Trophoblast cell (in vitro differentiated cells and primary cell): ENCODE data around the gene GABRG3.

Source experiments
- DNase-seq, 2 donors: peaks; one replicate each; pipeline ENCODE4 v3.0.0-alpha.2; 2016
- H2AFZ ChIP-seq: 2 replicates; pipeline ENCODE4 v1.6.1; 2013; ENCODE audit warnings: low read length, moderate library complexity, mild to moderate bottlenecking; ENCODE audit not compliant: insufficient read depth, poor library complexity
- H2AK5ac ChIP-seq: 2 replicates; pipeline ENCODE4 v1.6.1; 2013; ENCODE audit warnings: mild to moderate bottlenecking, low read length
- H2BK120ac ChIP-seq: 2 replicates; pipeline ENCODE4 v1.6.1; 2013; ENCODE audit warnings: low read length, mild to moderate bottlenecking, moderate library complexity; ENCODE audit not compliant: insufficient read depth, poor library complexity
- H2BK12ac ChIP-seq: 2 replicates; pipeline ENCODE4 v1.6.1; 2013; ENCODE audit warnings: mild to moderate bottlenecking, low read length, moderate library complexity
- H2BK5ac ChIP-seq: 2 replicates; pipeline ENCODE4 v1.6.1; 2013; ENCODE audit warnings: low read length, low read depth, moderate library complexity, mild to moderate bottlenecking; ENCODE audit not compliant: poor library complexity
- H3K14ac ChIP-seq: 2 replicates; pipeline ENCODE4 v1.6.1; 2013; ENCODE audit warnings: mild to moderate bottlenecking, low read length
- H3K18ac ChIP-seq: 2 replicates; pipeline ENCODE4 v1.6.1; 2013; ENCODE audit warnings: mild to moderate bottlenecking, low read length
- H3K23ac ChIP-seq: 2 replicates; pipeline ENCODE4 v1.6.1; 2013; ENCODE audit warnings: low read length
- H3K27ac ChIP-seq: 2 replicates; pipeline ENCODE4 v1.5.1; 2013; ENCODE audit warnings: low read depth, mild to moderate bottlenecking, inconsistent platforms, low read length, moderate library complexity
- H3K27me3 ChIP-seq: 2 replicates; pipeline ENCODE4 v1.6.1; 2013; ENCODE audit warnings: inconsistent platforms, mild to moderate bottlenecking, low read length, moderate library complexity; ENCODE audit not compliant: insufficient read depth
- H3K36me3 ChIP-seq, 2 experiments: 1 replicate in 1 of 2; 2 replicates in 1 of 2; pipeline ENCODE4 v1.6.1; 2013; ENCODE audit warnings: low read length in 2 of 2, mild to moderate bottlenecking in 2 of 2, moderate library complexity in 1 of 2; ENCODE audit not compliant: insufficient read depth in 2 of 2, control insufficient read depth in 1 of 2
- H3K4ac ChIP-seq: 2 replicates; pipeline ENCODE4 v1.6.1; 2013; ENCODE audit warnings: low read depth, mild to moderate bottlenecking, low read length, moderate library complexity
- H3K4me1 ChIP-seq, 2 experiments: 1 replicate in 1 of 2; 2 replicates in 1 of 2; pipeline ENCODE4 v1.6.1; 2013; ENCODE audit warnings: low read length in 2 of 2, mild to moderate bottlenecking in 2 of 2, moderate library complexity in 1 of 2; ENCODE audit not compliant: insufficient read depth in 2 of 2, control insufficient read depth in 1 of 2
- H3K4me2 ChIP-seq: 2 replicates; pipeline ENCODE4 v1.6.1; 2013; ENCODE audit warnings: inconsistent platforms, mild to moderate bottlenecking, low read length, moderate library complexity
- H3K4me3 ChIP-seq: 2 replicates; pipeline ENCODE4 v1.5.1; 2013; ENCODE audit warnings: mild to moderate bottlenecking, low read depth, low read length, inconsistent platforms
- H3K79me1 ChIP-seq: one replicate; pipeline ENCODE4 v1.6.1; 2013; ENCODE audit warnings: low read length
- H3K79me2 ChIP-seq: 2 replicates; pipeline ENCODE4 v1.6.1; 2013; ENCODE audit warnings: low read length, mild to moderate bottlenecking; ENCODE audit not compliant: control insufficient read depth, insufficient read depth, poor library complexity
- H3K9ac ChIP-seq: 2 replicates; pipeline ENCODE4 v1.6.1; 2013; ENCODE audit warnings: mild to moderate bottlenecking, low read length
- H3K9me3 ChIP-seq: 2 replicates; pipeline ENCODE4 v1.6.1; 2013; ENCODE audit warnings: low read depth, mild to moderate bottlenecking, control low read depth, inconsistent platforms, low read length; ENCODE audit not compliant: insufficient read depth
- H4K12ac ChIP-seq: 2 replicates; pipeline ENCODE4 v1.6.1; 2013; ENCODE audit warnings: low read depth, mild to moderate bottlenecking, low read length, moderate library complexity
- H4K8ac ChIP-seq: 2 replicates; pipeline ENCODE4 v1.6.1; 2013; ENCODE audit warnings: low read depth, mild to moderate bottlenecking, low read length, moderate library complexity
- H4K91ac ChIP-seq: one replicate; pipeline ENCODE4 v1.6.1; 2013; ENCODE audit warnings: low read depth, mild to moderate bottlenecking, low read length, moderate library complexity
- WGBS: extraction: QIAGEN DNeasy Blood & Tissue Kit; methylation state at CpG from one replicate; pipeline ENCODE4 v1.1.7; 2013; ENCODE audit warnings: missing lambda C conversion rate; ENCODE audit not compliant: insufficient read length, insufficient coverage; ENCODE audit errors: extremely low coverage; 5-methylcytosine and 5-hydroxymethylcytosine counted together

GABRG3 gene

DNA sequence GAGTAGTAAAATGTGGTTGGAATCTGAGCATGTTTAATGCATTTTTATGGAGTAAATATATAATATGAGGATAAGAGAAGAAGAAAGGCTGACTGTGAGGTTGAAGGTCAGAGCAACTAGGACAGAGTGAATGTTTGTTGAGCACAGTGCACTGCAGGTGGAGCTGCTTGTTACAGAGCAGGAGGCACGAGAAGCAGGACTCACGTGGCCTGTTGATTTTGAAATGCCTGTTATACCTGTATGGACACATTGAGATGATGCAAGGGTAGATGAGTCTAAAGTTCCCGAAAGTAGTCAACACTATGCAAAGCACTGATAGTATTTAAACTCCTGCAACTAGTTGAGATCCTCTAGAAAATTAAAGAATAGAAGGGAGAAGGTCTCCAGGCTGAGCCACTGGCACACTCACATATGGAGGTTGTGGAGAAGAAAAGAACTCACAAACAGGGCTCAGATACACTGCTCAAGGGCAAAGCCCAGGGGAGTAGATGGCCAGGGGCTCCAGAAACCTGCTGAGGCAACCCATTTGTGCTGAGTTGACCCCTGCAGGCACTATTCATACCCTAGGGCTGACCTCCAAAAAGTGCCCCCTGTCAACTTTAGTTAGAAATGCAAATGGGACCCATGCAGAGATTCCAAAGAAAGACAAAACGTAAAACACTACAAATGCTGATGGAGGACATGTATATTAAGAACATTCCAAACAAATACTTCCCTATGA is 541.5 kb downstream of the GABRG3 start:
- no peak overlapping the region for H3K18ac ChIP-seq
- H3K14ac ChIP-seq: no peak overlapping the region
- H3K4me2 ChIP-seq: no peak overlapping the region
- peaks cover 14% of the 10 kb centered on the region for H3K9me3 ChIP-seq
- no peak overlapping the region for H2AFZ ChIP-seq
- peak in 1 of 2 donors; percentile 5 for DNase-seq
- no peak overlapping the region for H3K4ac ChIP-seq
- H4K91ac ChIP-seq: no peak overlapping the region
- H4K12ac ChIP-seq: no peak overlapping the region
- no peak overlapping the region for H2BK120ac ChIP-seq
- no peak overlapping the region for H2BK12ac ChIP-seq
- no peak overlapping the region for H2AK5ac ChIP-seq
- H3K79me2 ChIP-seq: no peaks in the 10 kb centered on the region
- H3K27ac ChIP-seq: no peak overlapping the region
- WGBS: no CpG with 5 or more reads among the region's 4 CpGs
- no peak overlapping the region for H3K23ac ChIP-seq
- H3K27me3 ChIP-seq: no peaks in the 10 kb centered on the region
- no peaks in the 10 kb centered on the region for H3K4me1 ChIP-seq
- no peak overlapping the region for H4K8ac ChIP-seq
- H3K9ac ChIP-seq: no peak overlapping the region
- H3K36me3 ChIP-seq: peaks cover 0 to 7% of the 10 kb centered on the region in 2 experiments
- no peaks in the 10 kb centered on the region for H3K79me1 ChIP-seq
- no peak overlapping the region for H2BK5ac ChIP-seq
- no peak overlapping the region for H3K4me3 ChIP-seq

GRCh38 chr15:27514526-27514925 is 543.5 kb downstream of the GABRG3 start:
- H2AK5ac ChIP-seq: no peak overlapping the region
- H3K79me2 ChIP-seq: no peaks in the 10 kb centered on the region
- H3K9me3 ChIP-seq: peaks cover 11% of the 10 kb centered on the region
- DNase-seq: no peak
- no peak overlapping the region for H2BK5ac ChIP-seq
- H3K14ac ChIP-seq: no peak overlapping the region
- H3K18ac ChIP-seq: no peak overlapping the region
- H3K4me3 ChIP-seq: no peak overlapping the region
- no peak overlapping the region for H3K23ac ChIP-seq
- H3K79me1 ChIP-seq: no peaks in the 10 kb centered on the region
- no peak overlapping the region for H3K27ac ChIP-seq
- no peak overlapping the region for H4K12ac ChIP-seq
- no CpG with 5 or more reads among the region's 3 CpGs for WGBS
- no peaks in the 10 kb centered on the region for H3K4me1 ChIP-seq
- H3K36me3 ChIP-seq: peaks cover 0 to 7% of the 10 kb centered on the region in 2 experiments
- no peak overlapping the region for H3K4ac ChIP-seq
- H2AFZ ChIP-seq: no peak overlapping the region
- no peaks in the 10 kb centered on the region for H3K27me3 ChIP-seq
- no peak overlapping the region for H3K4me2 ChIP-seq
- H2BK120ac ChIP-seq: no peak overlapping the region
- H4K91ac ChIP-seq: no peak overlapping the region
- no peak overlapping the region for H2BK12ac ChIP-seq
- H3K9ac ChIP-seq: no peak overlapping the region
- H4K8ac ChIP-seq: no peak overlapping the region

DNA sequence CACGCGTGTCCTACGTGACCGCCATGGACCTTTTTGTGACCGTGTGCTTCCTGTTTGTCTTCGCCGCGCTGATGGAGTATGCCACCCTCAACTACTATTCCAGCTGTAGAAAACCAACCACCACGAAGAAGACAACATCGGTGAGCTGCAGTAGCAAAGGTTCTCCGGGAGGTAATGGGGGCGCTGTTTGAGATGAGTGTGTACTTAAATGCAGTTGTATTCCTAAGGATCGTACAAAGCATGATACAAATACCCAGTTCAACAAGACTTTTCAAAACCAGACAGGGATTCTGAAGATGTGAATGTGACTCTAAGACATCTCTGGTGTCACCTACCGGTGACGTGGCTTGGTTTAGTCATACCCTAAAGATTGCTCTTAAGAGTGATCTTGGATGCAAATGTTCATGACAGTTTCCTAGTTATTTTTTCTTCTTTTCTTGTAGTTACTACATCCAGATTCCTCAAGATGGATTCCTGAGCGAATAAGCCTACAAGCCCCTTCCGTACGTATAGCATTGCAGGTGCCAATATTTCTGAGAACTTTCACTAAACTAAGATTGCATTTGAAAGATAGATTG is 556.6 kb downstream of the GABRG3 start:
- Histone ChIP-seq H3K27me3 (no peaks in the 10 kb centered on the region), H3K4me1 (no peaks in the 10 kb centered on the region), H3K79me2 (no peaks in the 10 kb centered on the region), H4K91ac (no peak overlapping the region), H2AK5ac (no peak overlapping the region), H2AFZ (no peak overlapping the region), H3K4me3 (no peak overlapping the region), H4K8ac (no peak overlapping the region), H3K9me3 (no peaks in the 10 kb centered on the region), H3K14ac (no peak overlapping the region), H2BK120ac (no peak overlapping the region), H3K4me2 (no peak overlapping the region), H4K12ac (no peak overlapping the region), H3K4ac (no peak overlapping the region), H2BK12ac (no peak overlapping the region), H3K36me3 (no peaks in the 10 kb centered on the region), H3K79me1 (no peaks in the 10 kb centered on the region), H2BK5ac (no peak overlapping the region), H3K23ac (no peak overlapping the region), H3K27ac (no peak overlapping the region), H3K9ac (no peak overlapping the region), H3K18ac (no peak overlapping the region)
- DNase-seq: no peak
- no CpG with 5 or more reads among the region's 18 CpGs for WGBS

DNA sequence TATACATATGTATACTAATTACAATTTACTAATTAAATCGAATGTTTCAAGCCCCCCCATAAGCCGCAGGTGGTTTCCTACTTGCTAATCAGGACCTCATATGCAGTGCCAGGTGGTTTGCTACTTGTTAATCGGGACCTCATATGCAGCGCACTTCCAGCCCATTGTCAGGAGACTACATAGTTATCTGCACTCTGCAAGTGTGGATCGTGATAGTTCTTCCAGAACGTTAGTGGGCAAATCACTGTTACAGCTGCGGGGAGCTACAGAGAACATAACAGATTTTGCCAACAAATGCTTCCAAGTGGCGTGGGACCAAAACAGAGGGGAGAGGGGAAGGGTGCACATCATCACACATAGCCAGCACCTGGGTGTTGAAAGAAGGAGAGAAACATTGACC is 558.4 kb downstream of the GABRG3 start:
- Histone ChIP-seq H3K9ac (no peak overlapping the region), H4K8ac (no peak overlapping the region), H3K4me1 (no peaks in the 10 kb centered on the region), H3K27me3 (no peaks in the 10 kb centered on the region), H3K36me3 (no peaks in the 10 kb centered on the region), H3K79me2 (no peaks in the 10 kb centered on the region), H3K4me3 (no peak overlapping the region), H2BK5ac (no peak overlapping the region), H2BK12ac (no peak overlapping the region), H4K91ac (no peak overlapping the region), H3K14ac (no peak overlapping the region), H2AK5ac (no peak overlapping the region), H3K9me3 (no peaks in the 10 kb centered on the region), H2BK120ac (no peak overlapping the region), H3K4me2 (no peak overlapping the region), H4K12ac (no peak overlapping the region), H3K27ac (no peak overlapping the region), H3K79me1 (no peaks in the 10 kb centered on the region), H3K4ac (no peak overlapping the region), H3K23ac (no peak overlapping the region), H2AFZ (no peak overlapping the region), H3K18ac (no peak overlapping the region)
- no peak for DNase-seq
- no CpG with 5 or more reads among the region's 8 CpGs for WGBS
